GM12872 (cell line): ENCODE results near the gene PAH.

Source experiments
- CTCF ChIP-seq: IDR thresholded peaks from 3 replicates; pipeline ENCODE4 v1.5.1; 2011; ENCODE audit warnings: low read depth, mild to moderate bottlenecking, low read length, moderate library complexity; ENCODE audit not compliant: insufficient read depth

The PAH gene

GRCh38 chr12:102793921-102794320 lies 123.1 kb downstream of the PAH start:
- no peak for TF ChIP-seq CTCF
